Activated naive CD4-positive, alpha-beta T cell treated with anti-CD3 and anti-CD28 coated beads, Interleukin-2, amount 10 ng/mL, durations not matched to agents 7 days and 5 days (primary cell): ENCODE data around the gene TXNDC16.

Source experiments
- CTCF ChIA-PET: fragments of 350-600 bp; sonication (Branson Sonifier 250); formaldehyde crosslinking; loops from one replicate; lab custom pipeline; 2021; ENCODE audit warnings: antibody characterized with exemption; lab: Charles Lee
- DNase-seq: peaks from one replicate; pipeline ENCODE4 v3.0.0-alpha.2; 2020
- H3K27ac Mint-ChIP-seq: one replicate; pipeline ENCODE4 v1.8.0; 2021; ENCODE audit warnings: mild to moderate bottlenecking, moderate library complexity, mixed read lengths
- H3K27me3 Mint-ChIP-seq: one replicate; pipeline ENCODE4 v1.8.0; 2021; ENCODE audit warnings: mild to moderate bottlenecking, mixed read lengths
- H3K36me3 Mint-ChIP-seq: one replicate; pipeline ENCODE4 v1.8.0; 2021; ENCODE audit warnings: mixed read lengths
- H3K4me1 Mint-ChIP-seq: one replicate; pipeline ENCODE4 v1.8.0; 2021; ENCODE audit warnings: mixed read lengths
- H3K4me3 Mint-ChIP-seq: one replicate; pipeline ENCODE4 v1.8.0; 2021; ENCODE audit warnings: mild to moderate bottlenecking, moderate library complexity, mixed read lengths
- H3K9me3 Mint-ChIP-seq: one replicate; pipeline ENCODE4 v1.8.0; 2021; ENCODE audit warnings: mixed read lengths

The TXNDC16 gene

DNA sequence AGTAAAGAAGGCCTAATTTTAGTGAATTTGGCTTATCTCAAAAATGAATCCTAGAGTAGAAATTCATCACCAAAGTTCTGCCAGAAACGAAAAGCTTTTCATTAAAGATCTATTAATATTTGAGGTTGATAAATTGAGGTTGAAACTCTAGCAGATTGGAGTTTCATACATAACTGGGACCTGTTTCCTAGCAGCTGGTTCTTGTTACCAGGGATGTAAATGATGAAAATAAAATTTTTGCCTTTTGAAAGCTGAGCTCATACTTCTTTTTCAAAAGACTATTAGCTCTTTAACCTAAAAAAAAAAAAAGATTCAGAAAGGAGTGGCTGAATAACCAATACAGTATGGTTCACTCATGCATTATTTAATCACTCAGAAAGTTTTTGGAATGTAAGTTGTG is 139.9 kb downstream of the TXNDC16 start:
- Mint-ChIP-seq H3K27me3 (no peaks in the 10 kb centered on the region), H3K36me3 (peaks cover 18% of the 10 kb centered on the region), H3K4me1 (peaks cover 68% of the 10 kb centered on the region), H3K4me3 (no peak overlapping the region), H3K27ac (no peak overlapping the region), H3K9me3 (peaks cover 2% of the 10 kb centered on the region)
- DNase-seq, result no peak
- CTCF ChIA-PET, result interaction anchor here (1.0 to 1.9 kb wide), 6 partner anchors 9 to 98 kb away, joined by 3 to 8 read pairs (median 6); partner anchors contain the start of gene PTGER2

DNA sequence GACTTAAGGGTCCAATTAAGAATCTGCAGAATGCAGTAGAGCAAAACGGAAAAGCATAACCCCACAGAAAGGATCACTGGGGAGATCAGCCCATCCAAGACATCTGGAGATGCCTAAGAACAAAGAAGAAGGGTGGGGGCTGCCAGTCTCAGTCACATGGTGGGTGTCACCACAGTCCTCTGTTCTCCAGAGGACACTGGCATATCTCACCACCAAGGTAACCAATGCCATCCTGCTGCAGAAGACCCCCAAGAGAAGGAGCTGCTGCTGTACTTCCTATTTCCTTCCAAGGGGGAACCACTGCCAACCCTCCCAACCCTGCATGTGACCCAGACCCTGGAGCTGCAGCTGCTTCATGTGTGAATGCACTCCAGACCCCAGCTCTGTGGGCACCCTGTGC is 147.0 kb downstream of the TXNDC16 start:
- DNase-seq, result no peak
- Mint-ChIP-seq H3K27me3 (peaks cover 6% of the 10 kb centered on the region), H3K4me1 (peaks cover 75% of the 10 kb centered on the region), H3K4me3 (no peak overlapping the region), H3K27ac (no peak overlapping the region), H3K36me3 (peaks cover 29% of the 10 kb centered on the region), H3K9me3 (peaks cover 7% of the 10 kb centered on the region)
- CTCF ChIA-PET, result interaction anchor here (1.0 to 1.9 kb wide), 5 partner anchors 53 to 105 kb away, joined by 3 to 5 read pairs (median 5); no protein-coding TSS in a partner anchor

DNA sequence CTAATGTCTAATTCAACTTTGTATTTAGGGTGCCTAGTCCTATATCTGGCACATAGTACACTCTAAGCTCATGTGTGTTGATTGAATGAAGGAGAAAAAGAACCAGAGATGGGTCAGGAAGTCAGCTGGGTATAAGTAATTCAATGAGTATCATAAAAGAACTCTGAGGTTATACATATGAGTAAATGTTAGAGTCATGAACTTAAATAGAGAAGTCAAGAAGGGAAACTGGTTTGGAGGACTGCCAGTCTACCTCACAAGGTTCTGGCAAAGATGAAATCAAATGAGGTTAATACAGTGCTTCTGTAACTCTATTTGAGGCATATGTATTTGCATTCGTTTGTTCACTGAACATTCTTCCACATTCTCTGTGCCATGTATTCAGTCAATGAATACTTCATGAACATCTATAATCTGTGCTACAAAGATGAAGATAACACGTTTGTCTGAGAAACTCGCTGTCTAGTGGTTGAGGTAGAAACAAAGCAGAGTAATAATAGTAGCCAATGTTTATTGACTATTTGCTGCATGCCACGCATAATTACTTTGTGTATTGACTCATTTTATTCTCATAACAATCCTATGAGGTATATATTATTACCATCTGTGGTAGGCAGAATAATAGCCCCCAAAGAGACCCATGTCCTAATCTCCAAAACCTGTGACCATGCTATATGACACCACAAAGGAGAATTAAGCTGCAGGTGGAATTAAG is 149.3 kb downstream of the TXNDC16 start:
- peaks cover 74% of the 10 kb centered on the region for H3K4me1 Mint-ChIP-seq
- peaks cover 5% of the 10 kb centered on the region for H3K9me3 Mint-ChIP-seq
- CTCF ChIA-PET, result interaction anchor here (0.7 to 1.5 kb wide), 5 partner anchors 10 to 84 kb away, joined by 3 to 8 read pairs (median 4); no protein-coding TSS in a partner anchor
- DNase-seq, result no peak
- peaks cover 10% of the 10 kb centered on the region for H3K27me3 Mint-ChIP-seq
- peak overlapping the region; percentile 61 for H3K27ac Mint-ChIP-seq
- no peak overlapping the region for H3K4me3 Mint-ChIP-seq
- H3K36me3 Mint-ChIP-seq, result peaks cover 39% of the 10 kb centered on the region

DNA sequence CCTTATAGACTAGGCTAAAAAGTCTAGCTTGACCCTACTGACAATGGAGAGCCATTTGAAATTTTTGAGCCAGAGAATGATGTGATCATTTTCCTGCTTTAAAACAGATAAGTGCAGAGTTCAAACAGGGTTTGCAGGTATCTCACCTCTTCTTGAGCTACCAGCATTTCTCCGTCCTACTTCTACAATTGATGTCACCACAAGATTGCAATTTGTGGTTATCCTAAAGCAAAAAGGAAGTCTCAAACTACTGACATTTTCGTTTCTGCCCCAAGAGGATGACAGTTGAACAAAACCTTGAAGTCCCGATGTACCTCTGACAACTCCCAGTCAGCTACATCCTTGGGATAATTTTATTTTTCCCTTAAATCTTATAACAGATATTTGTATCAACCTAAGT is 151.5 kb downstream of the TXNDC16 start:
- peaks cover 46% of the 10 kb centered on the region for H3K36me3 Mint-ChIP-seq
- CTCF ChIA-PET, result interaction anchor here (1.0 to 1.9 kb wide), 10 partner anchors 12 to 112 kb away, joined by 3 to 8 read pairs (median 5); no protein-coding TSS in a partner anchor
- H3K27ac Mint-ChIP-seq, result peak overlapping the region; percentile 66
- DNase-seq, result no peak
- H3K27me3 Mint-ChIP-seq, result peaks cover 13% of the 10 kb centered on the region
- peak overlapping the region; percentile 22 for H3K4me3 Mint-ChIP-seq
- H3K9me3 Mint-ChIP-seq, result peaks cover 15% of the 10 kb centered on the region
- H3K4me1 Mint-ChIP-seq, result peaks cover 80% of the 10 kb centered on the region

DNA sequence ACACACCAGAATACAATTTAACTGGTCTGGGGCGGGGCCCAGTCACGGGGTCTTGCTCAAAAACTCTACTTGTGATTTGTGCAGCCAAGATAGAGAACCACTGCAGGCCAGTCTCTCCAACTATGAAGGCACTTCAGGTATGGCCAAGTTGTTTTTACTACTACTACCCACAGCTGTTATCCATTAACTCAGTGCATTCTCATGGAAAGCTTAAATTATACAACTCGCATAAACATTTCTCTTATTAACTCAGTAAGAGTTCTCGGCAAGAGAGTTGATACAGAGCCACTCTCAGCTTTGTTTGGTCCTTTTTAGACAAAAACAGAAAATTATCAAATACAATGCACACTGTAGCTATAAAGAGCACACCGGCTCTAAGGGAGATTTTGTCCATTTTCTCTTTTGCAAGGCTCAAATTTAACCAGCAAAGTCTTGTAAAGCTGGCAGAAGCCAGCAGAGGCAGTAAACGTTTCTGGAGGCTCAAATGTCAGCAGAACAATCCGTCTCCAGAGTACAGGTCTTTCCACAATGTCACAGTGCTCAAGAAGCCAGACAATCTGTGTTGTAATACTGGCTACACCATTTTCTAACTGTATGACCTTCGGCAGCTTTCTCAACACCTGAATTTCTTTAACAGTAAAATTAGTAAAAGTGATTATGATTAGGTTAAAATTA is 152.2 kb downstream of the TXNDC16 start:
- Mint-ChIP-seq H3K9me3 (peaks cover 19% of the 10 kb centered on the region), H3K27ac (peak overlapping the region; percentile 66), H3K36me3 (peaks cover 46% of the 10 kb centered on the region), H3K4me3 (peak overlapping the region; percentile 22), H3K4me1 (peaks cover 78% of the 10 kb centered on the region), H3K27me3 (peaks cover 17% of the 10 kb centered on the region)
- no peak for DNase-seq
- CTCF ChIA-PET, result interaction anchor here (1.1 to 1.9 kb wide), 7 partner anchors 12 to 97 kb away, joined by 3 to 6 read pairs (median 5); partner anchors contain the start of gene PTGER2

DNA sequence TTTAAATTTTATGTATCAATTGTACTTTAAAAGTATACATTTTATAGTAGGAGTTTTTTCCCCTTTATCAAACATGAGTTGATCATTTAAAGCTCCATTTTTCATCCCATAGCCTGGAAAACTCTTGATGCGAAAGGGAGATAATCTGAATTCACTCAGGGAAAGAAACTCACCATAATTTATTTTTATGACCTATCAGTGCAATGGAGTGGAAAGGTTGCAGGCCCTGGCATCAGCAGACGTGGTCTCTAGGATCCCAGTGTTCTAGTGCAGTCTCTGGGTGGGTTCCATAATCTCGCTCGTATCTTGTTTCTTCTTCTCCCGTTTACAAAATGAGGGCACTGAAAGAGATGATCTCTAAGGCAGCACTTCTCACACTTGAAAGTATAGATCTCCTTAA is 153.2 kb downstream of the TXNDC16 start:
- Mint-ChIP-seq H3K9me3 (peaks cover 17% of the 10 kb centered on the region), H3K27ac (no peak overlapping the region), H3K4me1 (peaks cover 74% of the 10 kb centered on the region)

DNA sequence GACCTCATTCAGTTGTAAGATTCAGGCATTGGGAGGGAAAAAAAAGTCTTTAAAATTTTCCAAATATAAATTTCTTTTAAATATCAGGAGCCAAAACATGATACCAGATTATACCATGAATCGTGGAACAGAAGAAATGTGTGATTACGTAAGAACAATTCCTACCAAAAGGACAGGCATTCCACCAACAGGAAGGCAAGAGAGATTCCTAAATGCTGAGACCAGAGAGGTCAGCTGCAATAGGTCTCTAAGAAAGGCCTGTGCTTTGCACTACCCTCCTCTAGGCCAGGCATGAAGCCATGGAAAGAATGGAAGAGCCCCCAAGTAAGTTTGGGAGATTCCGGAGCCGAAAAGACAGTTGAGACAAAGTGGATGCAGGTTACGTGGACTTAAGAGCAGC is 154.5 kb downstream of the TXNDC16 start:
- Mint-ChIP-seq H3K4me1 (peaks cover 70% of the 10 kb centered on the region), H3K27ac (no peak overlapping the region), H3K9me3 (peaks cover 17% of the 10 kb centered on the region), H3K4me3 (no peak overlapping the region), H3K27me3 (peaks cover 21% of the 10 kb centered on the region), H3K36me3 (peaks cover 32% of the 10 kb centered on the region)
- no peak for DNase-seq
- CTCF ChIA-PET, result interaction anchor here (1.3 kb wide), 1 partner anchor 20 kb away, joined by 3 read pairs; no protein-coding TSS in a partner anchor

More for the DNA sequence above, 153.2 kb downstream of the TXNDC16 start:
- Mint-ChIP-seq H3K4me3 (no peak overlapping the region), H3K36me3 (peaks cover 40% of the 10 kb centered on the region), H3K27me3 (peaks cover 15% of the 10 kb centered on the region)
- CTCF ChIA-PET, result interaction anchor here (1.1 to 1.8 kb wide), 3 partner anchors 13 to 85 kb away, joined by 3 to 5 read pairs (median 5); partner anchors contain the start of gene PTGER2
- DNase-seq, result no peak

DNA sequence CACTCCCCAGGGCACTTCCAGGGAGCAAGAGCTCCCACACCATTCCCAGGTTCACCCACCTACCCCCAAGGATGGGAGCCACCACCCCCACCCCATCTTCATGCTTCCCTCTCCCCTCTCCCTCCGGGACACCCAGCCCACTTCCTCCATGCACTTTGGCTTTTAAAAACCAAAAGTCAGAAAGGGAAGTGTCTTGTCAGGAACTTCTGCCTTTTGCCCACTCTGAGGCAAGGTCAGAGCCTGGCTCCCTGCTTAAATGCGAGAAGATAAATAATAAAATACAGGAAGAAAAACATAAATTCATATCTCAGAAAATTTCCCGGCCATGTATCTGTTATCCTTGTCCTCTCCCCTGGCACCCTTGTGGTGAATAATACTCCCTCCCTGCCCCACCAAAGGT is 156.6 kb downstream of the TXNDC16 start:
- Mint-ChIP-seq H3K27me3 (peaks cover 34% of the 10 kb centered on the region), H3K27ac (no peak overlapping the region), H3K4me1 (peaks cover 49% of the 10 kb centered on the region), H3K4me3 (no peak overlapping the region), H3K36me3 (peaks cover 36% of the 10 kb centered on the region), H3K9me3 (peaks cover 20% of the 10 kb centered on the region)
- DNase-seq, result no peak
- CTCF ChIA-PET, result no interaction called here

DNA sequence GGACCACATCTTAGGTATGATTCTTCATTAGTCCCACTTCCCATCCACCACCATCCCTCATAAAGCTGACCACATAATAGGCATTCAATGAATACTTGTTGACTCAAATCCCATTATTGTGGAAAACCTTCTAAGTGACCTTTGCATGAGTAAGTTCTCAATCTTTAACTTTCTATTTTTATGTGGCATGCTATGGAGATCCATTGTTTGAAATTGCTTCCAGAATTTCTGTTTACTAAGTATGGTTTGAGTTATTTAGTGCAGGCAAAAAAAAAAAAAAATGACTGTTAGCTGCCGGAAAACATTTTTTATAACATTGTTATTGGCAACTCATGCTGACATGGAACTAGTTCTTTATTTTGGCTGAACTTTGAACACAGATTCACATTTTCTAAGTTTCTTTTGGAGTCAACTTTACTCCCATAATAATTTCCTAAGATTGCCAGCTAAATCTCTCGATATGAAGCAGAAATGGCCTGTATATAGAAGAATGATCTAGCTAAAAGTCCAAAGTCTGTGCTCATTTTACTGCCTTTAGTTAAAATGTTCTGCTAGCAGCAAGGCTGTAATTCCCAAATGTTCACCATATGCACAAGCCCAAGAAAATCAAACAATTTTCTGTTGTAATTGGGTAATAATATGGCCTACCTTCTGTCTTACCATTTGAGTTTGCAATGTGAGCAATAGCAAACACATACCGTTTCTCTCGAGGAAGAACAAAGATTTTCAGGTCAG is 160.3 kb downstream of the TXNDC16 start:
- DNase-seq, result no peak
- Mint-ChIP-seq H3K27ac (no peak overlapping the region), H3K4me3 (no peak overlapping the region), H3K36me3 (peaks cover 22% of the 10 kb centered on the region), H3K27me3 (peaks cover 34% of the 10 kb centered on the region), H3K4me1 (peaks cover 27% of the 10 kb centered on the region), H3K9me3 (peaks cover 16% of the 10 kb centered on the region)
- CTCF ChIA-PET, result interaction anchor here (0.7 to 0.8 kb wide), 2 partner anchors 14 to 98 kb away, joined by 3 to 4 read pairs; no protein-coding TSS in a partner anchor
